ENCODE results near the gene APOC3.
"Not testable (repeated sequence)": the region's sequence is repeated elsewhere in the genome, so short reads cannot be mapped to it uniquely, and the experiment has no call there.

Gene APOC3

DNA sequence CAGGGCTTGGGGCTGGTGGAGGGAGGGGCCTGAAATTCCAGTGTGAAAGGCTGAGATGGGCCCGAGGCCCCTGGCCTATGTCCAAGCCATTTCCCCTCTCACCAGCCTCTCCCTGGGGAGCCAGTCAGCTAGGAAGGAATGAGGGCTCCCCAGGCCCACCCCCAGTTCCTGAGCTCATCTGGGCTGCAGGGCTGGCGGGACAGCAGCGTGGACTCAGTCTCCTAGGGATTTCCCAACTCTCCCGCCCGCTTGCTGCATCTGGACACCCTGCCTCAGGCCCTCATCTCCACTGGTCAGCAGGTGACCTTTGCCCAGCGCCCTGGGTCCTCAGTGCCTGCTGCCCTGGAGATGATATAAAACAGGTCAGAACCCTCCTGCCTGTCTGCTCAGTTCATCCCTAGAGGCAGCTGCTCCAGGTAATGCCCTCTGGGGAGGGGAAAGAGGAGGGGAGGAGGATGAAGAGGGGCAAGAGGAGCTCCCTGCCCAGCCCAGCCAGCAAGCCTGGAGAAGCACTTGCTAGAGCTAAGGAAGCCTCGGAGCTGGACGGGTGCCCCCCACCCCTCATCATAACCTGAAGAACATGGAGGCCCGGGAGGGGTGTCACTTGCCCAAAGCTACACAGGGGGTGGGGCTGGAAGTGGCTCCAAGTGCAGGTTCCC, at the start of gene APOC3:
Gene APOC3 (plus strand): TSS at position 383 of the 659 bp plus-strand sequence. CDS start 676 bp downstream, outside the sequence.
- DNase-seq, result no peak

DNA sequence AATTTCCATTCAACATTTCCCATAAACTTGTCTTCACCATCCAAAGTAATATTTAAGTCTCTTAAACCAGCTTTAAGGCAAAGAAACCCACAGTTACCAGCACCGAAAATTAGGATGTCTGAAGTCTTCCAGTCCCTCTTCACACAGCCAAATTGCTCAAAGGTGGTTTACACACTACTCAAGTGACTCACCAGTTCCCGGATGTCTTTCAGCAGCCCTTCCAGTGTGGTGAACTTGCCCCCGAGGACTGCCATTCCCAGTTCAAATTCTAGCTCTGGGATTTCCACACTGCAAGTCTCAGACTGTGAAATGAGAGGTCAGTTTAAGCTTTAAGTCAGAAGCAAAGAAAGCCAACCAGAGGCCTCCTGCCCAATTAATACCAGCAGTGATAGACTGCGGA, 47.0 kb upstream of the APOC3 start:
- no peak for DNase-seq

DNA sequence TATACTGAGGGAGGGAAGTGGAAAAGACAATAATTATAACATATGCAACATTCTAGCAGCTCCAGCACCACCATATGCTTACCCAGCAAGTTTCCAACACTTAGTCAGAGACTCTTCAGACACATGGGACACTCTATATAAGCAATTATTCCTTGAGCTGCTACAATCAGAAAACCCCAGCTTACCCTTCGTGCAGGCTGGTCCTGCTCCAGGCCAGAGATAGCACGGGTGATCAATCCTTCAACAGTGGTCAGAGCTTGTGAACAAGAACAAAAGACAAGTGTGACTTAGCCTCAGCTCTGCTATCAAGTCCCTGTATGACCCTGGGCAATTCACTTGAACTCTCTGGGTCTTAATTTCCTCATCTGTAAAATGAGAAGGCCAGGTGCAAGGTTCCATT, 43.4 kb upstream of the APOC3 start:
- DNase-seq, result no peak

DNA sequence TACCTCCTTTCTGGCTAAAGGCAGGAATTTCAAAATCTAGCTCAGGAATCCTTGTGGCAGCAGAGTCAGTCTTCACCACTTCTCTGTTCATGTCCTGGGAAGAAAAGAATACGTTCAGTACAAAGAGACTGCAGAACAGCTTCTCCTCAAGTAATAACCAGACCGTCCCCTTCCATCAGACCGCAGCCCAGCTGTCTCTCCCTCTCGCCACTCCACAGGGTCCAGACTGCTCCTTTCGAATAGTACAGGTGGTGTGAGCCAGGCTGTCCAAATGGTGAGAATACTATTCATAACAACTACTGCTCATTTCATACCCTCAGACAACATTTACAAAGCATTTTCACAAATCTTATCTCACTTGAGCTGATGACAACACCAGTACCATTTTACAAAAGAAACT, 42.7 kb upstream of the APOC3 start:
- no peak for DNase-seq

DNA sequence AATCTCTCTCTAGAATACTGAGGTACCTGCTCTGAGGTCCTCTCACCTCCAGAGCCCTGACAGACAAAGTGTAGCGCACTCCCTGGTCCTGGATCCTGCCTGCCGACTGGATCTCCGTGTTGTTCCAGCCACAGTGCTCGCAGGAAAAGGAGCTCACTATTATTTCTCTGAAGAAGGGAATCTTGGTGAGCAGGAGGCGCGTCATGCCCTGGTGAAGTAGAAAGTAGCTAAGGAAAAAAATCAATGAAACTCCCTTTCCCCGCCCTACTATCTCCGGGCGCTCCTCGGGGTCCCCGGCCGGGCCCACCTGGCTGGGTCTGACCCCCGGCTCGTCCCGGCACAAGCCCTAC, 42.3 kb upstream of the APOC3 start:
- DNase-seq, result no peak

DNA sequence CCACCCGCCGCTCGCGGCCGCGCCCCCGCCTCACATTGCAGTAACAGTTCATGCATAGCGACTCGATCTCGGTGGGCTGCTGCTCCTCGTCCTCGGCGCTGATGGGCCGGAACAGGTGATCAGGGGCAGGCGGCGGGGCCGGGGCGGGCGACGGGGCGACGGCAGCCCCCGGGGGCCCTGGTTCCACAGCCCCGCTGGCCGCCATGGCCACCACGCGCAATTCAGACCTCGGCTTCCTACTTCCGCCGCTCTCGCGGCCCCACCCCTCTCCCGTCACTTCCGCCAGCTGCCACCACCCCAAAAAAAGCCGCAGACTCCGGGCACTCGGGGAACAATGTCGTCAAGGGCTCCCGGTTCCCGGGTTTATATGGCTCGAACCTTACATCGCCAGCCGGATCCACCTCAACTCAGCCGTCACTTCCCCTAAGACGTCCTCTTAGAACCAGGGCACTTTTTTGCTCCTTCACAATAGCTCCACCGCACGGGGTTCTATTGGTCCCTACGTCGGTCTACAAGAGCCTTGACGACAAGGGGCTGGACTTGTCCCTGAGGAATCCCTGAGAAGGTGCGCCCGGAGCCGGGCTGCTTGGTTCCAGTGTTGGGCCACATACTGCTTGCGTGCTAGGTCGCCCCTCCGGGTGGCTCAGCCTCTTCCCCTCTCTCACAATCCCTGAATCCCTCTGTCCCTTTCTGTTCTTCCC, 41.8 kb upstream of the APOC3 start, which contains the start of gene ZPR1:
Gene ZPR1 (minus strand): TSS at position 238 of the 701 bp plus-strand sequence. CDS start 33 bp downstream, at position 205.
- peak; percentile 68 for DNase-seq

DNA sequence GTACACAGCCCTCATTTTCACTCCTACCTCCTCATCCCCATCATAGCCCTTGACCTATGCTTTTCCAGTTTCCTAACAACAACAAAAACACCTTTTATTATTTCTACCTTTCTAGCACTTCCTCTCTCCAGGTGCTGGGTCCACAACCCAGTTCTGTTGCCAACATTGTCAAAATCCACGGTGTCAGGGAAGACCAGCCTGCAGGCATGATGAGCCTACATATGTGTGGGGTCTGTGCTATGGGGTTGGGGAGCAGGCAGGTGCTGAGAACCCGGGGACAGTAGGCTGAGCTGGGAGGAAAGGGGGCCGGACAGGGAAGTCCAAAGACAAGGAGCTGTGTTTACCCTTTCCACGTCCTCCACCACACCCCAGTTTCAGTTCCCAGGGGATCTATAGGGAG, 41.2 kb upstream of the APOC3 start:
- DNase-seq, result no peak

DNA sequence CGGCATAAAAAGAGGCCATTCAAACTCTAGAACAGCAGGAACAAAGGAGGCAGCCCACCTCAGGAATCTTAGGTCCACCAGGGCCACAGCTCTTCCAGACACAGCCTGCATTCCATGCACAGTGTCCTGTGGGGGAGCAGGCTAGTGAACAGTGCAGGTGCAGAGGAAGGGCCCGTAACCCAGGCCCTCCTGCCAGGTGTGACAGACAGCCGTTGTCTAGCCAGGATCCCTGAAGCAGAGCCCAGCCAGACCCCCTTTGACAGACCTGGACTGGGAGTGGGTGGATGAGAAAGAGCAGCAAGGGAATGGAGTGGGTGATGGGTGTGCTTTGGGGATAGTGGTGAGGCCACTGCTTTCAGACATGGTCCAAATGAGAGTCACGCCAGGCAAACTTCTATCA, 40.7 kb upstream of the APOC3 start:
- no peak for DNase-seq

DNA sequence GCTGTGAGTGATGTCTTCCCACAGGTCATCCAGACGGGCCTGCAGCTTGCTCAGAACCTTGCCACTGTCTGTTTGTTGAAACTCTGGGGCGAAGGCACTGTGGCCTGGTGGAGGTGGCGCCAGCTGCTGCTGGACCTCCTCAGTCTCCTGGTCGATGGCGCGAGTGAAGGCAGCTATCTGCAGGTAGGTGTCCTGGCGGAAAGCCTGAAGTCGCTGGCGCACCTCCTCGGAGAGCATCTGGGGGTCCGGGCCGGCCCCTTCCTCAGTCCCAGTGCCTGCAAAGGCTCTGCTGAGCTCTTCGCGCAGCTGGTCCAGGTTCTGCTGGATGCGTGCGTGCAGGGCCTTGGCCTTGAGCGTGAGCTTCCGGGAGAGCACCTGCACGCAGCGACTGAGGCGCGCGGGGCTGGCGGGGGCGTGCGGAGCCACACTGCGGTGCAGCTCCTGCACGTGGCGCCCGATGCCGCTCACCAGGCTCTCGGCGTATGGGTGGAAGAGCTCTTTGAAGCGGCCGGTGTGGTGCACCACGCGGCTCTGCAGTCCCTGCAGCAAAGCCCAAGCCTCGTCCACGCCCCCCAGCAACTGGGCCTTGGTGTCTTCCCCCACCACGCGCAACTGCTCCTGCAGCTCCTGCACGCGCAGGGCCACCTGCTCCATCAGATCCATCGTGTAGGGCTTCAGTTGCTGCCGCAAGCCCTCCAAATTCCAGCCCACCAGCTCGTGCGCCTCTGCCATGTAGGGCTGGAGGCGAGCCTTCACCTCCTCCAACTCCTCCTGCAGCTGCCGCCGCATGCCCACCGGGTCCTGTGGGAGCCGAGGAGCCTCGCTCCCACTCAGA, 39.3 kb upstream of the APOC3 start:
- no peak for DNase-seq

DNA sequence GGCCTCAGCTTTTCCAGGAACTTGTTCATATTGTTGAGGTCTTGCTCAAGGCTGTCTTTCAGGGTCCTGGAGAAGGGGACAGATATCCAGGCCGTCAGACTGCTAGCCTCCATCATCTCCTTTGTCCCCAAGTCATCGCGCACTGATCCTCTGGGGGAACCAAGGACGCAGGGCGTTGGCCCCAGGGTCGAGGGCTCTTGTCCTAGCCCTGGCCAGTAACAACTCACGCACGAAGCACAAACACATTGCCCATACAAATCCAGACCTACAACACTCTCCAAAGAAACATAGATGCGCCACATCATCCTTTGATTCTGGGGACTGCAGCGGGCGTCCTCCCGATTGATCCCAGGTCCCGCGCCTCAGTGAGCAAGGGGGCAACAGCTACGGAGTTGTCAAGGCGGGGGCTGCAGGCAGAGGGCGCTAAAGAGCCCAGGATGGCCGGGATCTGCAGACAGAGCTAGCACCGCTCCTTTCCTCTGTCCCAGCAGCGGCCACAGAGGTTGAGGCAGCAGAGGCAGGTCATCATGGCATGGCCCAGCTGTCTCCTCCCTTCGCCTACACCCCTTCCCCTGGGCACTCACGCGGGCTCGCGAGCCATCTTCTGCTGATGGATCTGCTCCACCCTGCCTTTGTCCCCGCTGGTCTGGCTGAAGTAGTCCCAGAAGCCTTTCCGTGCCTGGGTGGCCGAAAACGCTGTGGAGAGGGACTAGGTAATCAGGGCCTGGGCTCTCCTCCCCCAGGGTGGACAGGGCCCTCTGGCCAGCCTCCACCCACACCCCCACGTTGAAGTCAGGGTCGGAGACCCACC, 38.5 kb upstream of the APOC3 start:
- peak; percentile 53 for DNase-seq

DNA sequence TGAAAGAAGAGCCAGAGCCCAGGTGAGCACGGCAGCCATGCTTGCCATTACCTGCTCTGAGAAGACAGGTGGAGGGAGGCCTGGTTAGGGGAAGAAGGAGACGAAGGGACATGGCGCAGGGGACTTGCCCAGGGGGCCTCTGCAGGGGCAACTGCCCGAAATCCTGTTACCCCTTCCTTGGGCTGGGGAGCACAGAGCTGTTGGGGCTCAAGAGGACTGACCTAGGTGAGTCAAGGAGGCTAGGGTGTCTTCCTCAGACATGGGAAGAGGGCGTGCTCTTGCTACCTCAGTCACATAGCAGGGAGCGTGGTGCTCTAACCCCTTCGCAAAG, 37.9 kb upstream of the APOC3 start, which contains the start of gene APOA5:
Gene APOA5 (minus strand): TSS at position 67 of the 331 bp plus-strand sequence. CDS start 19 bp downstream, at position 48.
- DNase-seq, result no peak

DNA sequence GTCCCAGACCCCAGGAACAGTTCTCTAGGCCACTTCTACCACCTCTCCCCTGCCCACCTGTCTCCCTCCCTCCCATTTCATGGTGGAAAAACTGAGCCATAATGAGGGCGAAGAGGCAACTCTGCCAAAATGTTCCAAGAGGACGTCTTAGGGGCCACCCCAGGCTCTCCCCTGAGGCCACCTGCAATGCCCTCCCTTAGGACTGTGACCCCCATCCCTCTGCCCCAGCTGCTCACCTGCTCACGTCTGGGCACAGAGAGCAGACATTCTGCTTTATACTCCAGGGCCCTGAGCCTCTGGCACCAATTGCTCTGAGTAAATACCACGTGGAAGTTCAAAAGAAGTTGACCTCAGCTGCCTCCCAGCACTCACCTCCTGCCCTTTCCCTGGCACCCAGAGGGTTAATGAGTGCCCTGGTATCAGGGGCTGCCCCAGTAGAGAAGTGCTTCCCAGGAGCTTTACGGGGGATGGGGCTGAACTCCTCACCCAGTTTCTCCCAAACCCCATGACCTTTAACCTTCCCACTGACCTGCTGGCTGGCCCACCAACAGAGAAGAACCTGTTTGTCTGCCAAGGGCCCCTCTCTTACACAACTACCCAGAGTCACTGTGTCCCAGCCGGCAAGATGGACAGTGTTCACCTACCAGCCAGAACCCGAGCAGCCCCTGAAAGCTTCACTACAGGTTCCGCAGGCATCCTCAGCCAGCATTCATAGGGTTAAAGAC, 37.4 kb upstream of the APOC3 start:
- no peak for DNase-seq

DNA sequence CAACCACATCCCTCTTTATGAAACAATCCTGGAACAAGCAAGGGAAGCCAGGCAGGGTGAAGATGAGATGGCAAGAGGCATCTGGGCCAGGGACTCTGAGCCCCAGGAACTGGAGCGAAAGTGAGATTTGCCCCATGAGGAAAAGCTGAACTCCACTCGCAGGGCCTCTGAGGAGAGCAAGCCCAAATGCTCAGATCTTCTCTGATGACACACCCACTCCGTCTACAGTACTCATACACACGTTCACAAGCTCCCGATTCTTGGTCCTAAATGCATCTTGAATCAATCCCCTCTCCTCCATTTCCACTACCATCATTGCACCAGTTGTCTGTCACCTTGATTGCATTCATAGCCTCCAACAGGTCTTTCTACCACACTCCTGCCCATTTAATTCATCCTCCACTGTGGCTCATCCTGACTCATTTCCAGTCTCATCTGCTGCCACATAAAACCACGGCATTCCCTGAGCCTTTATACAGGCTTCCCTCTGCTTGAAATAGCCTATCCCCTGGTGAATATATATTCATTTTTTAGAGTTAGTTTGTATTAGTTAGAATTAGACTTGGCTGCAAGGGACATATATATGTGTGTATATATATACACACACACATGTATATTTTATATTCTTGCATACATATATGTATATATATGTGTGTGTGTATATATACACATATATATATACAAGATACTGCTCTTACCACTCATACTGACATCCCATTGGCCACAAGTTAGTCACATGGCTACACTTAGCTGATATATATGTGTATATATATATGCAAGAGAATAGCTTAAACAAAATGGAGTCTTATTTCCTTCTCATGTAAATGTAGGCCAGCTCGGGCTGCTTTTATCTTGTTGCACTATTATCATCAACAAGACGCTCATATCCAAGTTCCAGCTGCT, 36.6 kb upstream of the APOC3 start:
- no peak for DNase-seq

DNA sequence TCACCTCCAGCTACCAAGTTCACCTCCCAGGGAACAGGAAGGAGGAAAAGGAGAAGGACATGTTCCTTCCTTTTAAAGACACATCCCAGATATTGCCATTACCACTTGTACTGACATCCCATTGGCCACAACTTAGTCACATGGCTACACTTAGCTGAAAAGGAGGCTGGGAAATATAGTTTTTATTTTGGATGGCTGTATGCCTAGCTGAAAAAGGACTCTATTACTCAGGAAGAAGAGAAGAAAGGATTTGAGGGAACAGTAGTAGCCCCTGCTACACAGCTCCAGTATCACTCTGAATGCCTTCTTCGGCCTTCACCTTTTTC, 36.0 kb upstream of the APOC3 start:
- no peak for DNase-seq

DNA sequence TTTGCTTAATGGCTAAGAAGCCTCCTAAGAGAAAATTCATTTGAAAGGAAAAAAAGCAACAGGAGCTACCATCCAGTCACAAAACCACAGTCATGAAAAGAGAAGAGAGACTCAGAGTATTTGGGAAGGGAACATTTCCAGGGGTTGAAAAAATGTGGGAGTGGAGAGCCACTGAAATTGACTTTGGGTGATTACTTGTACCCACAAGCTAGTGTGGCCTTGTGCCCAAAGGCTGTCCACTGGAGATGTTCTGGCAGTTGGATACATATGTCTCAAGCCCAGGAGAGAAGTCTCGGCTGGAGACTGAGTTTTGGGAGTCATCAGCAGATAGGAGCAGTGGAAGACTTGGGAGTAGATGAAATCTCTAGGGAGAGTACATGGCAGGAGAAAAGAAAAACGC, 34.9 kb upstream of the APOC3 start:
- no peak for DNase-seq

DNA sequence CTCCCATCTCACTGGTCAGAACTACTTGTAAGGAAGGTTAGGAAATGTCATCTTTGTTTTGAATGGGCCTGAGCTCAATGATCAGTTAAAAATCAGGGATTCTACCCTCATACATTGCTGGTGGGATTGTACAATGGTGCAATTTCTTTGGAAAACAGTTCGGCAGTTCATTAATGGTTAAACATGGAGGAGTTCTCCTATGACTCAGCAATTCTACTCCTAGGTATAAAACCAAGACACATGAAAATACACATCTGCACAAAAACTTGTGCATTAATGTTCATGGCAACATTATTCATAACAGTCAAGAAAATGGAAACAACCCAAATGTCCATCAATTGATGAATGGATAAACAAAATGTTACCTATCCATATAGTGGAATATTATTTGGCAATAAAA, 33.2 kb upstream of the APOC3 start:
- DNase-seq, result no peak

DNA sequence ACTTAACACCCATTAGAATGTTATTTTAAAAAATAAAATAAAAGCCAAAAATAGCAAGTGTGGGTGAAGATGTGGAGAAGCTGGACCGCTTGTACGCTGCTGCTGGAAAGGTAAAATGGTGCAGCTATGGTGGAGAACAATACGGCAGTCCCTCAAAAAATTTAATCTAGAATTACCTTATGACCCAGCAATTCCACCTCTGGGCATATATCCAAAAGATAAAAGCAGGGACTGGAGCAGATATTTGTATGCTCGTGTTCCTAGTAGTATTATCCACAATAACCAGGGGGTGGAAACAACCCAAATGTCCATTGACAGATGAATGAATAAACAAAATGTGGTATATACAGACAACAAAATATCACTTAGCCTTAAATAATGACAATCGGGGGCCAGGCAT, 31.9 kb upstream of the APOC3 start:
- DNase-seq, result no peak

DNA sequence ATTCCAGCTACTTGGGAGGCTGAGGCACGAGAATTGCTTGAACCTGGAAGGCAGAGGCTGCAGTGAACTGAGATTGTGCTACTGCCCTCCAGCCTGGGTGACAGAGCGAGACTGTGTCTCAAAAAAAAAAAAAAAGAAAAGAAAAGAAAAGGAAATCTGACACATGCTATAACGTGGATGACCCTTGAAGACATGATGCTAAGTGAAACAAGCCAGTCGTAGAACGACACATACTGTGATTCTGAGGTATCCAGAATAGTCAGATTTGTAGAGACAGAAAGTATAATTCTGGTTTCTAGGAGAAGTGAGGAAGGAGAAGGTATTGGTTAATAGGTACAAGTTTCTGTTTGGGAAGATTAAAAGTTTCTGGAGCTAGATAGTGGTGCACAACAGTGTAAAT, 31.3 kb upstream of the APOC3 start:
- no peak for DNase-seq

DNA sequence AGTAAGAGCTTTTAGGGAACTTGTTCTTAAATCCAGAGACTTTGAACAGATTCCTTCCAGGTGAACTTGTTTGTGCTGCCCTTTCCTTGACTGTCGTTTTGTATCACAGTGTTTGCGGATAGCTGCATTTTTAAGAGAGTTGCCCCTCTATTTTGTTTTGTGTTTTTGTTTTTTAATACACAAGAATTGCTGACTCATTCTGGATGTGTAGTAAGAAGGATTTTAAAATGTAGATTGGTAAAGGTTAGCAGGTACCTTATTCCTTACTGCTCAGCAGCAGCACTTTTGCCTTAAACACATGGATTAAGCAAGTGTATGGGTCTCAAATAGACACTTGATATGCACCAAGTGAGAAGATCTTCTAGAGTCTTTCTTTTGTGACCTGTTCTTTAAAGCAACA, 29.1 kb upstream of the APOC3 start:
- no peak for DNase-seq

DNA sequence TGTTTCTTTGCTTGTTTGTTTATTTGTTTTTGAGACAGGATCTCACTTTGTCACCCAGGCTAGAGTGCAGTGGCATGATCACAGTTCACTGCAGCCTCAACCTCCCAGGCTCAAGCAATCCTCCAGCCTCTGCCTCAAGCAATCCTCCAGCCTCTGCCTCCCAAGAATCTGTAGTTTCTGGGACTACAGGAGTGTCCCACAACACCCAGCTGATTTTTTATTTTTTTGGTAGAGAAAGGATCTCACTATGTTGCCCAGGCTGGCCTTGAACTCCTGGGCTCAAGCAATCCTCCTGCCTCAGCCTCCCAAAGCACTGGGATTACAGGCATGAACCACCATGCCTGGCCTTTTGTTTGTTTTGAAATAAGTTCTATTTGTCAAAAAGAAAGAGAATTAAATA, 28.0 kb upstream of the APOC3 start:
- not testable (repeated sequence) for DNase-seq

DNA sequence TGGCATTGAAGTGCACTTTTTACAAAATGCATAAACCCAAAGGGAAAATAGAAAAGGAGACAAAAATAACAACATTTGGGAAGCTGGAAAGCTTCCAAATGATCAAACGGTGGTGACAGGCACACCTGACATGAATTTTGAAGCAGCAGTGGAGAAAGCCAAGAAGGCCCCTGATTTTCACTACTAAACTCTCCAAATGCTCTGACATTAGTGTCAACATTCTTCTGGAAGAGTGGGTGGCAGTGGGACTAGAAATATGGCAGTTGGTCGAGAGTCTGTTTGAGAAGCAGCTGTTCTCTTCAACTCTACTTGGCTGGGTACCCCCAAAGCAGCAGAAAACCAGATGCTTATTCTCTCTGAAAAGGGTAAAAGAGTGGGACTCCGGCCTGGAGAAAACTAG, 25.7 kb upstream of the APOC3 start:
- no peak for DNase-seq

Data from GF-D8 (cell line).